HG03196 (cell line): ENCODE results near the gene BIRC2.
"Not testable (repeated sequence)": the region's sequence is repeated elsewhere in the genome, so short reads cannot be mapped to it uniquely, and the experiment has no call there.

Source experiments
- ATAC-seq: cut with Tn5 transposase; IDR thresholded peaks from one replicate; pipeline ENCODE4 v1.9.1; 2021; ENCODE audit not compliant: unreplicated experiment

The BIRC2 gene

DNA sequence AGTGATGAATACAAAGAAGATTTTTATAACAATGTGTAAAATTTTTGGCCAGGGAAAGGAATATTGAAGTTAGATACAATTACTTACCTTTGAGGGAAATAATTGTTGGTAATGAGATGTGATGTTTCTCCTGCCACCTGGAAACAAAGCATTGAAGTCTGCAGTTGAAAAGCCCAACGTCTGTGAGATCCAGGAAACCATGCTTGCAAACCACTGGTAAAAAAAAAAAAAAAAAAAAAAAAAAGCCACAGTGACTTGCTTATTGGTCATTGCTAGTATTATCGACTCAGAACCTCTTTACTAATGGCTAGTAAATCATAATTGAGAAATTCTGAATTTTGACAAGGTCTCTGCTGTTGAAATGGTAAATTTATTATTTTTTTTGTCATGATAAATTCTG is 24.5 kb upstream of the BIRC2 start:
- ATAC-seq = no peak

DNA sequence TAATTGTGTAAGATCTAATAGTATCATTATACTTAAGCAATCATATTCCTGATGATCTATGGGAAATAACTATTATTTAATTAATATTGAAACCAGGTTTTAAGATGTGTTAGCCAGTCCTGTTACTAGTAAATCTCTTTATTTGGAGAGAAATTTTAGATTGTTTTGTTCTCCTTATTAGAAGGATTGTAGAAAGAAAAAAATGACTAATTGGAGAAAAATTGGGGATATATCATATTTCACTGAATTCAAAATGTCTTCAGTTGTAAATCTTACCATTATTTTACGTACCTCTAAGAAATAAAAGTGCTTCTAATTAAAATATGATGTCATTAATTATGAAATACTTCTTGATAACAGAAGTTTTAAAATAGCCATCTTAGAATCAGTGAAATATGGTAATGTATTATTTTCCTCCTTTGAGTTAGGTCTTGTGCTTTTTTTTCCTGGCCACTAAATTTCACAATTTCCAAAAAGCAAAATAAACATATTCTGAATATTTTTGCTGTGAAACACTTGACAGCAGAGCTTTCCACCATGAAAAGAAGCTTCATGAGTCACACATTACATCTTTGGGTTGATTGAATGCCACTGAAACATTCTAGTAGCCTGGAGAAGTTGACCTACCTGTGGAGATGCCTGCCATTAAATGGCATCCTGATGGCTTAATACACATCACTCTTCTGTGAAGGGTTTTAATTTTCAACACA is 23.3 kb upstream of the BIRC2 start:
- no peak for ATAC-seq

DNA sequence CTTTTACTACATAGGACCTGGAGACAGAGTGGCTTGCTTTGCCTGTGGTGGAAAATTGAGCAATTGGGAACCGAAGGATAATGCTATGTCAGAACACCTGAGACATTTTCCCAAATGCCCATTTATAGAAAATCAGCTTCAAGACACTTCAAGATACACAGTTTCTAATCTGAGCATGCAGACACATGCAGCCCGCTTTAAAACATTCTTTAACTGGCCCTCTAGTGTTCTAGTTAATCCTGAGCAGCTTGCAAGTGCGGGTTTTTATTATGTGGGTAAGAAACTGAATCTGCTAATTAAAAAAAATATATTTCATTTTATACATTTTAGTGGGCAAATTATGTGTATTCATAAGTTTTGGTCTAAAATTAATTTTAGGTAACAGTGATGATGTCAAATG is 21.9 kb upstream of the BIRC2 start:
- ATAC-seq = no peak

DNA sequence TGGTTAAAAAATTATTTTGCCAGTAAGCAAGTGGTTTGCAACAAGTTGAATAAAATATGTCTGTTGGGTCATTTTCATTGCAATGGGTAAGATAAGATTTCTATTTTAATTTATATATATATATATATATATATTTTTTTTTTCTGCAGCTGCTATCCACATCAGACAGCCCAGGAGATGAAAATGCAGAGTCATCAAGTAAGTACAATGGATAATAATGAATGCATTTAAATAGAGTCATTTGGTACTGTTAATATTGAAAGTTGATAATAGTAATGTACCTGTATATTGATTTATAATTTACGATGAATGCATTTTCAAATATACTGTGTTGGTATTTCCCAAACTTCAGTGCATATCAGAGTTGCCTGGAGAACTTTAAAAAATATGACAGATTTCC is 18.3 kb upstream of the BIRC2 start:
- no peak for ATAC-seq

DNA sequence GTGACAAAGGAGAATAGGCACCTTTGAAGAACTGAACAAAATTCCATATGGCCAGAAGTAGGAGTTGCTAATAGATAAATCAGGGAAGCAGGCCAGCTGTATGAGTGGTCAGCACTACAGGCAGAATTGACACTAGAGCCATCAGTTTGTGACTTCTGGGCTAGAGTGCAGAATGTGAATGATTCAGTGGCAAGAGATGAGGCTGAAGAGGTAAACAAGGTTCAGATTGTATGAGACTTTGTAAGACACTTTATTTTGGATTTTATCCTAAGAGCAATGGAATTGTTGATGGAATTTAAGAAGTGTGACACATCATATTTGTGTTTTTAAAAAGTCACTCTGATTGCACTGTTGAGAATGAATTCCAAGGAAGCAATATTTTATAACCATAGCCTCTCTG is 16.8 kb upstream of the BIRC2 start:
- ATAC-seq = no peak

DNA sequence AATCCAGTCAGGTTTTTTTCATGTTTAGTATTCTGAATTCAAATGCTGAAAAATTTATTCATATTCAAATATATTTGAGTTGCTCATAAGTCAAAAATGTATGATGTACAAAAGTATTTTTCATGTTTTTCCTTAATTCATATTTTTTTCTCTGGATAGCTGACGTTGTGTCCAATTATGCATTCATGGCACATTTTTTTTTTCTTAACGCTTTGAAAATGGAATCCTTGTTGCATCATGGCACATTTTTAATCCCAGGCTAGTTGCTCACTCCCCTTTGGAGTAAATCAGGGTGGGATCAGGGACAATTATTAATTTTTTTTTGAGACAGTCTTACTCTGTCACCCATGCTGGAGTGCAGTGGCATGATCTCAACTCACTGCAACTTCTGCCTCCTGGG is 15.7 kb upstream of the BIRC2 start:
- no peak for ATAC-seq

DNA sequence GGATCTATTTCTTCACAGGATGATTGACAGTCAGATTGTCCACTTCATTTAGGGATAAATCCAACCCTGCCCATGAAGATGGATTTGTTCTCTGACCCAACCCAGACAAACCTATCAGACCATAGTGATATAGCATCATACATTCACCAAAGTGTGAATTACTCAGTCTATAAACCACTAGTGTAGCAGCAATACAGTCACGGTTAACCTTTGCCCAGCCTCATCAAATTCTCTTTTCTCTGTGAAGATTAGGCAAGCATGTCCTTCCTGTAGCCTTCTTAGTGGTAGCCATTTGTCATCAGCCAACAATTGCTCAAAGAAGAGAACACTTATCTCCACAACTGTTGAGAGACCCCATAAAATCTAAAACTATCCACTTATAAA is 14.4 kb upstream of the BIRC2 start:
- no peak for ATAC-seq

DNA sequence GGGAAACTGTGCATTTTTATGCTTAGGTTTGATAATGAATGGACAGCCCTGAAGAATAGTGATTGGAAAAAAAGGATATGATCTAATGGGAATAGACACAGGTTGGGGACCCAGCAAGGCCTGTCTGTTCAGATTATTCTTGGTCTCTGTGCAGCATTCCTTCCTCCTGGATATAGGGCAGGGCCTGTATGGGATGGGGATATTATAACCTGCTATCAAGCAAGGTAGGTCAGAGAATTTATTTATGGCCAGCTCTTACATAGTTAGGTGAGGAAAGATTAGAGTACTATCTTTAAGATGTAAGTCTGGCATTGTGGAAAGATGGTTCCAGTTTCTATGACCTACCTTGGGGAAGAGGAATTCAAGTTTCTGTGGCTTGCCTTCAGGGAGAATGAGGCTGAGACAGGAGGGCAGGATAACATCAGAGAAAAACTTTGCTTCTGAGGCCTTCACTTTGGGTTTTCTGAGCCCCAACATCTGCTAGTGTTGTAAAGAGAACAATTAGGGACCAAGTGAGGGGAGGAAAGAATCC is 8.5 kb upstream of the BIRC2 start:
- ATAC-seq = no peak

DNA sequence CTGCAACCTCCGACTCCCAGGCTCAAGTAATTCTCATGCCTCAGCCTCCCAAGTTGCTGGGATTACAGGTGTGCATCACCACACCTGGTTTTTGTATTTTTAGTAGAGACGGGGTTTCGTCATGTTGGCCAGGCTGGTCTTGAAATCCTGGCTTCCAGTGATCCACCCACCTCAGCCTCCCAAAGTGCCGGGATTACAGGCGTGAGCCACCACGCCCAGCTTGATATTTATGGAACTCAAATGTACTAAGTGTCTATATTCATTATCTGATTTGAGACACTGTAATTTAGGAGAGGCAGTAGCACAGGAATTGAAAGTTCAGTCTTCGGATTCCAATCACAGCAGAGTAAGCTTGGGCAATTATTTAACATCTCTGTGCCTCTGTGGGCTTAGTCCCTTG is 5.7 kb upstream of the BIRC2 start:
- ATAC-seq = not testable (repeated sequence)

DNA sequence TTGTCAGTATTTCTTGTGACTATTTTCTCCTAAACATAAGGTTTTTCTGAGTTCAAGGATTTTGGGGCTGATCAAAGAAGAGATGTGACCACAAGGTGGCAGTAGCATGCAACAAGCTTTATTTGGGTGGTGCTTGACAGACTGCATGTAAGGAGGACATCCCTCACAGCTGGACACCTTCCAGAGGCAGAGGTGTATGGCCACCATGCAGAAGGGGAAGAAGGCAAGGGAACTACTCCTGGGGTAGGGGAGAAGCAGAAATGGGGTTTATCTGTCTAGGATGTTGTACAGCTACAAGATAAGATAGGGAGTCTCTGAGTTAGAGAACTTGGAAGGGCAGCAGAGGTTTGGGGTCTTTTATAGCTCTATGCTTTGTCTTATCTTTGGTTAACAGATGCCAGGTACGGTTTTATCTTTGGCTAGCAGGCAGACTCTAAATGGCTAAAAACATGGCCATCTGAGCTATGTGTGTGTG is 5.1 kb upstream of the BIRC2 start:
- ATAC-seq = no peak

DNA sequence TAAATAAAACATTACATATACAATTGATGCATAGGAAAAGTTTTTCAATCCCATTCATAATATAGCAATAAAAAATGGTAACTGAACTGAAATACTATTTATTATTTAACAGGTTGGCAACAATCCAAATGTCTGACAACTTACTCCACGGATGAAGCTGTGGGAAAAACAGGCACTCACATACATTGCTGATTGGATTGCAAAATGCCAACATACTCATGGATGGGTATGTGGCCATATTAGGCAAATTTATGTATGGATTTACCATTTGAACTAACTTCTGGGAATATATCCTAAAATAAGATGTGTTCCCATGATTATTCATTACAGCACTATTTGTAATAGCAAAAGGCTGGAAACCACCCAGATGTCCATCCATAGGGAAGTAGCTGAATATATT is 3.2 kb upstream of the BIRC2 start:
- ATAC-seq = no peak

DNA sequence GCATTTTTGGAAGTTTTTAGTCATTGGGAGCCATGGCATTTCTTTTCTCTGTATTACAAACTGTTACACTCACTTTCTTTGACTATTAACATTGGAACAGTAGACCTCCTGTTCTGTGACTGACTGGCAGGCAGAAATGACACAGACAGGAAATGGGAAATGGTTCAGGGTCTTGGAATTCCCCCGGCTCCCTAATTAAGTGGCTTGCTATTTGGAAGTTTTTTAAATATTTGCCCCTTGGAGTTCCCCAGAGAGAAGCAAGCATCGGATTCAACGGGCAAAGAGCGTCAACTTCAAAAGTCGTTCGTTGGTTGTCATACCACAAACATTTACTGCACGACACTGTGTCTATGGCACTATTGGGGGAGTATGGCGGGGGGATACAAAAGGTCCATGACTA is 1.1 kb upstream of the BIRC2 start:
- ATAC-seq = no peak

DNA sequence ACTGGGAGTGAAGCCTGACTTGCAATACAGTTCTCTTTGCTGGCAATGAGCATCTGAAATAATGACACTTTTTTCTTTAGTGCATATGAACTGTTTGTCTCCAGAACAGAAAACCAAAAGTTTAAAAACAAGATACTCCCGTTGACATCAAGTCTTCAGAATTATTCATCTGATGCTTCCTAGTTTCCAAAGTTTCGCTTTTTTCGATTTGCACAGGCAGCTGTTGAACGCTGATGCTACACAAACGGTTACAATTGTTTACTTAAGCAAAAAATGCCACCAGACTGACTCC is 612 bp upstream of the BIRC2 start:
- ATAC-seq = no peak

DNA sequence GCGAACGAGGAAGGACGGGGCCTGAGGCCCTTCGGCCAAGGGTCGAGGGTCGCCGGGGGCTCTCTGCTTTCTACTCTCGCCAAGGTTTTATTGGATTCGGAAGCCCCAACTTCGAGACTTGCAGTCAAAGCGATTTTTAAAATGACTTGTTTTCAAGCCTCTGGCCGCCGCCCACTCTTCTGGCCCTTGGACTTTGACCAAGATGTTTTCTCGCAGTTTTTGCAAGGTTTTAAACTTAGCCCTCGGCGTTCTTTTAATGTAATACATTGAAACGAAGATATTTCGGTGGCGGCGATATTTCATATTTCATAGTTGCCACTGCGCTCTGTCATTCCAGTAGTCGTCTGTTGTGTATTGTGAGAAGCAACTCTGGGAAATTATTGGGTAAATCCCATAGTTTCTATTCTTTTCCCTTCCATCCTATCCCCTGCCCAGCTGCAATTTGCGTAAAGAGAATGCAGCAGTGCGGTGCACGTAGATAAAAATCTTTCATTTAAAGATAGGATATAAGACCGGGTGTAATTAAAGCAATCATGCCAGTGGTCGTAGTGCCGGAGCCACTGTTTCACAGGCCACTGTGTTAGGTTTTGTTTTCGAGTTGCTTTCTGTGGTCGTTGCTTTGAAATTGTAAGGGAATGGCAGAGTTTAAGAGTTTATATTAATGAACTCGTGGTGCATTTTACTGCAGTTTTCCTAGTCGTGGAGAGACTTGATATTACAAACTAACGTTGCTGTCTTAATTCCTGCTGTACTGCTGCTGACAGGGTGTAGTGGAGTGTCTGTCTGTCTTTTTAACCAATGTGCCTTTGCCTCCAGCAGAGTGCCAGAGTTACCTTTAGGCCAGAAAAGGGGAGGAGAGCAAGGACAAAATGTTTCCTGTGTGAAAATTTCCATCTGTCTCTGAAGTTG is 702 bp downstream of the BIRC2 start:
- peak; percentile 9 for ATAC-seq

DNA sequence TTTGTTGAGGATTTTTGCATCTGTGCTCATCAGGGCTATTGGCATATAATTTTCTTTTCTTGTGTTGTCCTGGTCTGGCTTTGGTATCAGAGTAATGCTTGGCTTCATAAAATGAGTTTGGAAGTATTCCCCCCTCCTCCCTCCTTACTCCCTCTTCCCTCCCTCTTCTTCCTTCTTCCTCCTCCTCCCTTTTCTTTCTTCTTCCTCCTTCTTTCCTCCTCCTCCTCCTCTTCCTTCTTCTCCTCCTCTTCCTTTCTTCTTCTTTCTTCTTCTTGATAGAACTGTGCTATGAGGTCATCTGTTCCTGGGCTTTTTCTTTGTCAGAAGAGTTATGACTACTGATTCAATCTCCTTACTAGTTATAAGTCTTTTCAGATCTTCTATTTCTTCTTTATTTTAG is 10.1 kb downstream of the BIRC2 start:
- ATAC-seq = no peak

DNA sequence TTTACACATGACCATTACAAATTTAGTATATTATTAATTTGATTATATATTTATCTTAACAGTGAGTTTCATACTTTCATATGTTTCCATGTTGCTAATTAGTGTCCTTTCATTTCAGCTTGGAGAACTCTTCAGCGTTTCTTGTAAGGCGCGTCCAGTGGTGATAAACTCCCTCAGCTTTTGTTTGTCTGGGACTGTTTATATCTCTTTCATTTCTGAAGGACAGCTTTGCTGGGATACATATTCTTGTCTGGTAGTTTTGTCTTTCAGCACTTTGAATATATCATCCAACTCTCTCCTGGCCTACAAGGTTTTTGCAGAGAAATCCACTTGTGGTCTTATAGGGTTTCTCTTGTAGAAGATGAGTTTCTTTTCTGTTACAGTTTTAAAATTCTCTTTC is 12.4 kb downstream of the BIRC2 start:
- ATAC-seq = no peak

DNA sequence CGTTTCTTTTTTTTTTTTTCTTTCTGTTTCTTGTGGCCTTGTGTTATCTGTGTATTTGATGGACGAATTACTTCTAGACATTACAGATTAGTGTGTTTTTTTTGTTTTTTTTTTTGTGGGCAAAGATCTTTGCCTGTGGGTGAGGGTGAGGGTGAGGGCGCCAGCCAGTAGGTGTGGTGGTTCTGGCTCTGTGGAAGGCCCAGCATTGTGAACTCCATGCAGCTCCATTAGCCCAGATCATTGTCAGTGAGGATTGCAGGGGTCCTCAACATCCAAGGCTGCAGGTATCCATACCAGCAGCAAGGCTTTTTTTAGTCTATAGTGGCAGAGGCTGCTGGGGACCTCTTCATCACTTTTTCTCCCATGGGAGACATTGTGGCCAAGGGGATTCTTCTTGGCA is 13.7 kb downstream of the BIRC2 start:
- ATAC-seq = no peak

DNA sequence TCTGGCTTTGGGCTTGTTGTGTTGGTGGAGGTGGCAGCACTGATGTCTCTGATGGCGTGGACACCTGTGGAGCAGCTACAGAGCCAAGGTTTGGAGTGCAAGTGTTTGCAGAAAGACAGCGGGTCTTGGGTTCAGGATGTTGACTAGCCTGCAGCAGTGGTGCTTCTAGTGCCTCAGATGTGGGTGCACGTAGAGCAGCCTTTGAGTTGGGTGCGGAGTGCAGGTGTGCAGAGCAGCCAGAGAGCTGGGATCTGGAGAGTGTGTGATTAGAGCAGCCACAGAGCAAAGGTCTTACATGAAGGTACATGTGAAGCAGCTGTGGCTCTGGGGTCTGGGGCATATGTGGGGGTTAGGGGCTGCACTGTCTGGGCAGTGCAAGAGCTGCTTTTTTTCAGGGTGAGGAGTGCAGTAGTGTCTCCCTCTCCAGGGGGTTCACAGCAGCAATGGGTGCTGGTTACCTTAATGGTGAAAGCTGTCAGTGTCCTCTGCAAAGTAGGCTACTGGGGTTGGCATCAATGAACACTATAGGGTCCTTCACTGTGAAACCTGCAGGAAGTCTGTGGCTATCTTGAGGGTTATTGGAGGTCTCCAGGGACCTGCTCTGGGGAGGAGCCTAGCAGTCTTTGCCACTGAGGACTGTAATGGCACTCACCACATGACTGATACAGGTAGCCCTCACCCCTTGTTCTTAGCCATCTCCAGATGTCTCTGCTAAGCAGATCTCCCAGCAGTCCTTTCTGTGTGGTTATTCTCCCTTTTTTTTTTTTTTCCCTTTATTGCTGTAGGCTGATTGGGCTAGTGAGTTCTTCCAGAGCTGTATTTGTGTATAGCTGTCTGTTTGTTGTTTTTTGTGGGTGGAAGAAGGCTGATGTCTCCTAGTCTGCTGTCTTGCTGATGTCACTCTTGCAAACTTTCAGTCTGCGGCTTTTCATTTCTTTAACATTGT is 14.3 kb downstream of the BIRC2 start:
- ATAC-seq = peak; percentile 99

DNA sequence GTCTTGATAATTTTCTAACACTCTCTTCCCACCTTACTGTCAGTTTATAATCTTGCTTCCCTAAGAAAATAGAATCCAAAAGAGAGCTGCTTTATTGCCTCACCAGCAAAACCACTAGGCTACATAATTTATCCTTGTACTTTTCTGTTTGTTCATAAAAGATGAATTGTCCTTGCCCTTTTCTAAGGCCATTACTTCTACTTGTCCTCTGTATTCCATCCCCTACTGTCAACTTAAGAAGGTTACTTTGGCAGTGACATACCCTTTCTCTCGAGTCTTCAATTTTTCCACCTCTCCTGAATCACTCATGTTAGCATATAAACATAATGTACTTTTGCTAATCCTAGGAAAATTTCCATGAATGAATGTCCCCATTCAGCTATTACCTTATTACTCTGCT is 18.0 kb downstream of the BIRC2 start:
- no peak for ATAC-seq

DNA sequence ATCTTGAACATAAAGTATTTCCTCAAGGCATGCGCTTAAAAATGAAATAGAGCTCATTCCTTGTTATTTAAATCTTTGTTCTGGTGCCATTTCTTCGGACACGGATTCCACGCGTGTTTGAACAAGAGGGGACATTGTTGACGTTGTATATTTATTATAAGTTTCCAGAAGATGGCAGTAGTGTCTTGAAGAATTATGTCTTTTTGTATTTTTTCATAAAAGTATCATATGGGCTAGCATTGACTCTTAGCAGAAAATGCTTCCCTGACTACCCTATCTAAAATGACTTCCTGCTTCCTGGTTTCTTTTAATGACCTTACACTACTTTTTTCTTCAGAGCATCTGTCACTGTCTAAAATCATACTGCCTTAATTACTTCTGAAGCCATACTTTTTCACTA is 20.4 kb downstream of the BIRC2 start:
- no peak for ATAC-seq

DNA sequence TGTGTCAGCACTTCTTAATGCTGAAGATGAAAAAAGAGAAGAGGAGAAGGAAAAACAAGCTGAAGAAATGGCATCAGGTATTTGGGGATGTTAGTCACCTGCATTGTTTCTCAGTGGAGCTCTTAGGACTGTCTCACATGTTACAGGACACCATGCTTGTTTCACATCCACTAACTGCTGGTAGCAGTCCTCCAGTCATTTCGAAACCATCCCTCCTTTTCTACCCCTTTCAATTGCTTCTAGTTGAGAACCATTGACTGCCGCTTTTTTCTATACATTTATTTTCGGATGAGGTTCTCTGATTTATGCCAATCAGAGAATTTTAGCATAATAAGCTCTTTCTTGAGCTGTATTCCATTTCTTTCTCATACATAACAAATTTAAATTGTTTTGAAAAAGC is 21.5 kb downstream of the BIRC2 start:
- peak; percentile 100 for ATAC-seq
